ENCODE data around the gene ADCY6.

- no peak for TF ChIP-seq ZNF274 (IDR thresholded peaks at IDR 0.05; ENCODE audit: low read depth, low read length)
- no peak for TF ChIP-seq YY1 (IDR thresholded peaks at IDR 0.05; ENCODE audit: insufficient read depth, insufficient read length)
- no peak for TF ChIP-seq SUZ12 (IDR thresholded peaks at IDR 0.05; ENCODE audit: extremely low read depth, insufficient read depth, insufficient read length)
Measured at GRCh38 chr12:48818831-48819590, 30.1 kb upstream of the ADCY6 start.

All from NT2/D1 (cell line).